ENCODE data around the gene KRTAP9-7.

Gene KRTAP9-7

GRCh38 chr17:41308251-41308917 is 32.9 kb downstream of the KRTAP9-7 start:
- H3K27me3 ChIP-seq (ENCODE audit: insufficient read depth, low read depth, severe bottlenecking), result peaks cover 98% of the 10 kb centered on the region
- no peak overlapping the region for H3K4me3 ChIP-seq (ENCODE audit: low read depth, low read length)
- no peaks in the 10 kb centered on the region for H3K36me3 ChIP-seq
- no peak for TF ChIP-seq CTCF (IDR thresholded peaks at IDR 0.05; ENCODE audit: low read depth, low read length)
- DNase-seq, result no peak
- no peaks in the 10 kb centered on the region for H3K9me3 ChIP-seq (ENCODE audit: severe bottlenecking)
- H3K27ac ChIP-seq, result no peak overlapping the region

- Histone ChIP-seq H3K27ac (no peak within 1 kb of the TSS), H3K27me3 (ENCODE audit: insufficient read depth, low read depth, severe bottlenecking) (peaks cover 96% of the 10 kb centered on the region), H3K9me3 (ENCODE audit: severe bottlenecking) (no peaks in the 10 kb centered on the region), H3K36me3 (no peaks in the 10 kb centered on the region), H3K4me3 (ENCODE audit: low read depth, low read length) (no peak within 1 kb of the TSS)
- no peak for DNase-seq
- TF ChIP-seq CTCF (IDR thresholded peaks at IDR 0.05; ENCODE audit: low read depth, low read length), result no peak
Measured at GRCh38 chr17:41308918-41309359, 33.4 kb downstream of the KRTAP9-7 start, which contains the start of gene KRTAP16-1. TSS of gene KRTAP16-1 (minus strand) at chr17:41309309. CDS start at chr17:41309253, 56 bp downstream.

- H3K9me3 ChIP-seq (ENCODE audit: severe bottlenecking), result no peaks in the 10 kb centered on the region
- H3K27me3 ChIP-seq (ENCODE audit: insufficient read depth, low read depth, severe bottlenecking), result peaks cover 96% of the 10 kb centered on the region
- no peaks in the 10 kb centered on the region for H3K36me3 ChIP-seq
- H3K27ac ChIP-seq, result no peak overlapping the region
- TF ChIP-seq CTCF (IDR thresholded peaks at IDR 0.05; ENCODE audit: low read depth, low read length), result no peak
- no peak overlapping the region for H3K4me3 ChIP-seq (ENCODE audit: low read depth, low read length)
- no peak for DNase-seq
Measured at GRCh38 chr17:41311111-41311510, 35.6 kb downstream of the KRTAP9-7 start.

GRCh38 chr17:41315204-41315794 is 39.8 kb downstream of the KRTAP9-7 start, which contains the start of gene KRTAP17-1:
TSS of gene KRTAP17-1 (minus strand) at chr17:41315710. CDS start at chr17:41315650, 60 bp downstream.
- Histone ChIP-seq H3K27me3 (ENCODE audit: insufficient read depth, low read depth, severe bottlenecking) (peaks cover 96% of the 10 kb centered on the region), H3K9me3 (ENCODE audit: severe bottlenecking) (peaks cover 11% of the 10 kb centered on the region), H3K27ac (no peak within 1 kb of the TSS), H3K4me3 (ENCODE audit: low read depth, low read length) (no peak within 1 kb of the TSS), H3K36me3 (no peaks in the 10 kb centered on the region)
- no peak for TF ChIP-seq CTCF (IDR thresholded peaks at IDR 0.05; ENCODE audit: low read depth, low read length)
- DNase-seq, result no peak

GRCh38 chr17:41315814-41316445 is 40.4 kb downstream of the KRTAP9-7 start:
- DNase-seq, result no peak
- peaks cover 17% of the 10 kb centered on the region for H3K9me3 ChIP-seq (ENCODE audit: severe bottlenecking)
- no peak overlapping the region for H3K27ac ChIP-seq
- no peak for TF ChIP-seq CTCF (IDR thresholded peaks at IDR 0.05; ENCODE audit: low read depth, low read length)
- no peaks in the 10 kb centered on the region for H3K36me3 ChIP-seq
- H3K4me3 ChIP-seq (ENCODE audit: low read depth, low read length), result no peak overlapping the region
- peaks cover 96% of the 10 kb centered on the region for H3K27me3 ChIP-seq (ENCODE audit: insufficient read depth, low read depth, severe bottlenecking)

All from WERI-Rb-1 (cell line).